Smooth muscle cell (in vitro differentiated cells): ENCODE data around the gene TBC1D24. TPM values are rescaled to one million over a fixed set of nuclear protein-coding genes. Genes with fewer than 3 reads are reported as not detected.

ENCODE experiments used
- DNase-seq: peaks from one replicate; lab custom pipeline; 2025; ENCODE audit not compliant: unreplicated experiment; lab: John Stamatoyannopoulos, UW
- H2AFZ ChIP-seq: fragments of 200-600 bp; sonication (generic); 2 replicates; pipeline ENCODE4 v1.6.0; 2016; ENCODE audit warnings: antibody characterized with exemption, low read depth, mild to moderate bottlenecking
- H3F3A ChIP-seq: fragments of 200-600 bp; sonication (generic); 2 replicates; pipeline ENCODE4 v1.6.0; 2017; ENCODE audit warnings: antibody characterized with exemption, low read depth
- H3K27ac ChIP-seq: fragments of 200-600 bp; sonication (generic); 2 replicates; pipeline ENCODE4 v1.5.1; 2016; ENCODE audit warnings: low read depth, mild to moderate bottlenecking
- H3K27me3 ChIP-seq: fragments of 200-600 bp; sonication (generic); 2 replicates; pipeline ENCODE4 v1.6.1; 2016; ENCODE audit warnings: low read depth, mild to moderate bottlenecking
- H3K36me3 ChIP-seq: fragments of 200-600 bp; sonication (generic); 2 replicates; pipeline ENCODE4 v1.5.1; 2016; ENCODE audit warnings: low read depth
- H3K4me1 ChIP-seq: fragments of 200-600 bp; sonication (generic); 2 replicates; pipeline ENCODE4 v1.5.1; 2016; ENCODE audit warnings: low read depth
- H3K4me2 ChIP-seq: fragments of 200-600 bp; sonication (generic); 2 replicates; pipeline ENCODE4 v1.6.0; 2016; ENCODE audit warnings: mild to moderate bottlenecking
- H3K4me3 ChIP-seq: fragments of 200-600 bp; sonication (generic); 2 replicates; pipeline ENCODE4 v1.5.1; 2016; ENCODE audit warnings: mild to moderate bottlenecking
- H3K79me2 ChIP-seq: fragments of 200-600 bp; sonication (generic); 2 replicates; pipeline ENCODE4 v1.6.0; 2016; ENCODE audit warnings: low read depth, mild to moderate bottlenecking
- H3K9ac ChIP-seq: fragments of 200-600 bp; sonication (generic); 2 replicates; pipeline ENCODE4 v1.6.0; 2016; ENCODE audit warnings: low read depth
- H3K9me3 ChIP-seq: fragments of 200-600 bp; sonication (generic); replicated peaks from 2 replicates; pipeline ENCODE4 v1.5.1; 2016; ENCODE audit warnings: low read depth
- H4K20me1 ChIP-seq: fragments of 200-600 bp; sonication (generic); 2 replicates; pipeline ENCODE4 v1.6.0; 2016; ENCODE audit warnings: low read depth
- WGBS: methylation state at CpG from one replicate; pipeline ENCODE4 v1.1.7; 2016; ENCODE audit warnings: low lambda C conversion rate; 5-methylcytosine and 5-hydroxymethylcytosine counted together
- polyA plus RNA-seq: library from polyadenylated mRNA; unstranded; fragments of >200 nt; fragmentation: Nextera tagmentation; extraction: Ambion mirVana; gene quantifications from 2 replicates; pipeline ENCODE4 v1.2.1, GENCODE V29; 2016
- total RNA-seq: library from RNA; depleted of rRNA; stranded (reverse); fragments of >200 nt; gene quantifications from 2 replicates; pipeline ENCODE4 v1.2.3, GENCODE V29; 2014
- TF ChIP-seq, protein P1 (sequence below): fragments of 200-600 bp; sonication (generic); IDR thresholded peaks from 2 replicates; pipeline ENCODE4 v1.5.1; 2017; ENCODE audit warnings: borderline replicate concordance, mild to moderate bottlenecking, antibody characterized with exemption; ENCODE audit not compliant: insufficient read depth, poor library complexity, severe bottlenecking

Gene TBC1D24
- total RNA-seq = 5.1 and 9.2 TPM in 2 replicates
- 4.9 and 5.5 TPM in 2 replicates for polyA plus RNA-seq

DNA sequence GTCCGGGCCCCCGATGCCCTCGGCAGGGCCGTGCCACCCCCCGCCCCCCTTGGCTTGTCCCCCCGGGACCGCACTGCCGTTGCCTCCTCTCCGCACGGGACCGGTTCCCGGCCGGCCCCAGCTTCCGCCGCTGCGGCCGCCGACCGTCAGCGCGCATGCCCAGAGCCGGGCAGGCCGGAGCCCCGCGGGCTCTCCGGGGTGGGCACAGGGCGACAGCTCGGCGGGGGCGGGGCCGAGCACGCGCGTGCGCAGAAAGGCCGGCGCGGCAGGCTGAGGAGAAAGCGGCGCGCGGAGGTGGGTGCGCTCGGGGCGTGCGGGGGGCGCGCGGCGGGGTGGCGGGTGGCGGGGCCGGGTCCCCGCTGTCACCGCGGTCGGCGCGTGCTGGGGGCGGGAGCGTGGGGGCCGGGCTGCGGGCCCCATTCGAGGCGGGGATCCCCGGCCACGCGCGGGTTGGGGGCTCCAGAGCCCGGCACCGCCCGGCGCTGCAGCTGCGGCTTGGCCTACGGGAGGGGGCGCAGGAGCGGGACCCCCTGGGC, at the start of gene TBC1D24:
Gene TBC1D24 (plus strand): TSS at position 251 of the 536 bp plus-strand sequence. CDS start 21,022 bp downstream, outside the sequence.
- under 1% methylated on average over 46 of the region's 77 CpGs for whole genome bisulfite sequencing
- DNase-seq = peak; percentile 75
- H3K4me1 ChIP-seq = peaks cover 15% of the 10 kb centered on the region
- peaks cover 8% of the 10 kb centered on the region for H3F3A ChIP-seq
- H3K27me3 ChIP-seq = no peaks in the 10 kb centered on the region
- no peaks in the 10 kb centered on the region for H3K9me3 ChIP-seq
- TF ChIP-seq, protein P1, sequence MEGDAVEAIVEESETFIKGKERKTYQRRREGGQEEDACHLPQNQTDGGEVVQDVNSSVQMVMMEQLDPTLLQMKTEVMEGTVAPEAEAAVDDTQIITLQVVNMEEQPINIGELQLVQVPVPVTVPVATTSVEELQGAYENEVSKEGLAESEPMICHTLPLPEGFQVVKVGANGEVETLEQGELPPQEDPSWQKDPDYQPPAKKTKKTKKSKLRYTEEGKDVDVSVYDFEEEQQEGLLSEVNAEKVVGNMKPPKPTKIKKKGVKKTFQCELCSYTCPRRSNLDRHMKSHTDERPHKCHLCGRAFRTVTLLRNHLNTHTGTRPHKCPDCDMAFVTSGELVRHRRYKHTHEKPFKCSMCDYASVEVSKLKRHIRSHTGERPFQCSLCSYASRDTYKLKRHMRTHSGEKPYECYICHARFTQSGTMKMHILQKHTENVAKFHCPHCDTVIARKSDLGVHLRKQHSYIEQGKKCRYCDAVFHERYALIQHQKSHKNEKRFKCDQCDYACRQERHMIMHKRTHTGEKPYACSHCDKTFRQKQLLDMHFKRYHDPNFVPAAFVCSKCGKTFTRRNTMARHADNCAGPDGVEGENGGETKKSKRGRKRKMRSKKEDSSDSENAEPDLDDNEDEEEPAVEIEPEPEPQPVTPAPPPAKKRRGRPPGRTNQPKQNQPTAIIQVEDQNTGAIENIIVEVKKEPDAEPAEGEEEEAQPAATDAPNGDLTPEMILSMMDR = no peak
- H3K36me3 ChIP-seq = no peaks in the 10 kb centered on the region
- peak within 1 kb of the TSS; percentile 100 for H3K4me2 ChIP-seq
- peaks cover 40% of the 10 kb centered on the region for H4K20me1 ChIP-seq
- H3K4me3 ChIP-seq = peak within 1 kb of the TSS; percentile 84
- peak within 1 kb of the TSS; percentile 62 for H3K27ac ChIP-seq
- H3K79me2 ChIP-seq = peaks cover 8% of the 10 kb centered on the region
- H2AFZ ChIP-seq = peak within 1 kb of the TSS; percentile 94
- peak within 1 kb of the TSS; percentile 80 for H3K9ac ChIP-seq

DNA sequence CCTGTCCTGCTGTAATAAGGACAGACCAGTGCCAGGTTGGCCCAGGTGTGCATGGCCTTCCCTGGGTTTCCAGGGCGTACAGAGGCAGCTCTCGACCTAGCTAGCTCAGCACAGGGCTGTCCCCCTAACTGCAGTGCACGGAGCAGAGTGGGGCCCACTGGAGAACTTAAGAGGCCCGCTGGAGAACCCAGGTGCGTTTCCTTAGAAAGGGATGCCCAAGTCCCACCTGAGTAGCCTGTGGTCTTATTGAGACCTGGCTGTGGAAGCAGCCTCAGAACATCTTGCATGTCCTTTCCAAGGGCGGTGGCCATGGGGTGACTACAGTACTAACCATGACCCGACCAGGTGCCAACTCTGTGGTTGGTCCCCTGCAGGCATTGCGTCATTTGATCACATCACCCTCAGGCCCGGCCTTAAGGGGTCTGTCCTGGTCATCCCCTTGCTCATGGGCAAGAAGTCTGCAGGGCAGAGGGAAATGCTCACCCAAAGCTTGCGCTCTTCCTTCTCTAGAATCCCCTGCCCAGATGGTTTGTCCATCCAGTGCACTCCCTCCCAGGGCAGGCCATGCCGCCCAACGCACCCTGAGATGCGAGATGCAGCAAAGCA, 49.0 kb upstream of the TBC1D24 start:
- H3K79me2 ChIP-seq = peaks cover 15% of the 10 kb centered on the region
- no peak overlapping the region for H3K27ac ChIP-seq
- no peaks in the 10 kb centered on the region for H3F3A ChIP-seq
- no peaks in the 10 kb centered on the region for H4K20me1 ChIP-seq
- H3K9ac ChIP-seq = no peak overlapping the region
- no peaks in the 10 kb centered on the region for H3K36me3 ChIP-seq
- no peak overlapping the region for H3K4me3 ChIP-seq
- peaks cover 17% of the 10 kb centered on the region for H3K4me1 ChIP-seq
- WGBS = 97% methylated on average over 13 of the region's 13 CpGs
- no peak overlapping the region for H2AFZ ChIP-seq
- no peaks in the 10 kb centered on the region for H3K27me3 ChIP-seq
- no peaks in the 10 kb centered on the region for H3K9me3 ChIP-seq
- DNase-seq = no peak
- no peak overlapping the region for H3K4me2 ChIP-seq
- TF ChIP-seq, protein P1 = no peak

DNA sequence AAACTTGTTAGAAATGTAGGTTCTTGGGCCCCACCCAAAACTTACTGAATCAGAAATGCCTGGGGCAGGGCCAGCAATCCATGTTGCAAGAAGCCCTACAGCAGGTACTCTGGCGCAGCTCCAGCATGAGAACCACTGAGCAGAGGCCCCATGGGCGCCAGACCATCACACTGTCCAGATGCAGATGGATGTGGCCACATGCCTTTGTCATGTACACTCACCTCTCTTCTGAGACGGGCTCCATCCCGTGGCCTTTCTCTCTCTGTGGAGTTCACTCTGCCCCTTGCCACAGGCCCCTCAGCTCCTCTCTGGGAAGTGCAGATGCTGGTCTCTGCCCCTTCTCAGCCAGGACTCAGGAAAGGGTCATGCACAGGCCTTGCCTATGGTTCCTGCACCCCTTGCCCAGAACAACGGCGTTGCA, 48.0 kb upstream of the TBC1D24 start:
- no peak for DNase-seq
- WGBS = 97% methylated on average over 6 of the region's 6 CpGs
- no peaks in the 10 kb centered on the region for H3F3A ChIP-seq
- H4K20me1 ChIP-seq = no peaks in the 10 kb centered on the region
- no peaks in the 10 kb centered on the region for H3K36me3 ChIP-seq
- TF ChIP-seq, protein P1 = no peak
- no peaks in the 10 kb centered on the region for H3K27me3 ChIP-seq
- H3K79me2 ChIP-seq = peaks cover 22% of the 10 kb centered on the region
- H2AFZ ChIP-seq = no peak overlapping the region
- peaks cover 18% of the 10 kb centered on the region for H3K4me1 ChIP-seq
- H3K4me3 ChIP-seq = no peak overlapping the region
- no peak overlapping the region for H3K4me2 ChIP-seq
- H3K27ac ChIP-seq = no peak overlapping the region
- H3K9ac ChIP-seq = no peak overlapping the region
- H3K9me3 ChIP-seq = no peaks in the 10 kb centered on the region

DNA sequence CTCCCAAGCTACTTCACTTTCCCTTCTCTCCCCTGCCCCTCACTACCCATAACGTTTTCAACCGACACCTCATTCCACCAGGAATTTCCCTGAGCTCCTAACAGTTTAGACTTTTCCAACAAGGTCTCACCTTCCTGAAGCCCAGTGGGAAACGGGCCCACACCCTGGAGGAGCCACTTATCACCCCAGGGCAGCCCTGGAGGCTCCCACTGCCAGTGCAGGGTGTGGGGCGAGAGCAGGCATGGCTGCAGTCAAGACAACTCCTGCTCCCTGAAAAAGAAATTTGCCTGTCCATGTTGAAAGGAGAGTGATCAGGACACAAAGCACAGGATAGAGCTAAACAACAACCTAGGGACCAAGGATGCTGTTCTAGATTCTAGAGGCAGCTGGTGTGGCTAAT, 47.4 kb upstream of the TBC1D24 start:
- Histone ChIP-seq H3K4me1 (peaks cover 18% of the 10 kb centered on the region), H3K9me3 (no peaks in the 10 kb centered on the region), H4K20me1 (no peaks in the 10 kb centered on the region), H3K27me3 (no peaks in the 10 kb centered on the region), H3K36me3 (no peaks in the 10 kb centered on the region), H3K27ac (no peak overlapping the region), H3F3A (no peaks in the 10 kb centered on the region), H3K4me3 (no peak overlapping the region), H2AFZ (no peak overlapping the region), H3K79me2 (peaks cover 25% of the 10 kb centered on the region), H3K9ac (no peak overlapping the region), H3K4me2 (peak overlapping the region; percentile 83)
- WGBS = 90% methylated on average over 4 of the region's 4 CpGs
- TF ChIP-seq, protein P1 = no peak
- DNase-seq = no peak
